ENCODE data around the gene OR14A2. TPM values are rescaled to one million over a fixed set of nuclear protein-coding genes. Genes with fewer than 3 reads are reported as not detected.

The OR14A2 gene
- polyA plus RNA-seq, 4 donors: not detected

Other genes starting within 250 kb of the OR14A2 start
- 1 to 10 TPM in 2 of 4 donors, under 1 TPM in 2; 0.70 to 1.3 (median 0.99) TPM for gene OR2C3, start 211.7 kb downstream of the OR14A2 start, polyA plus RNA-seq (ENCODE audit: insufficient read length in 4 of 4)
- 1 to 10 TPM in 2 of 4 donors, under 1 TPM in 2; 0.17 to 1.3 (median 0.95) TPM for gene GCSAML, start 199.0 kb downstream of the OR14A2 start, polyA plus RNA-seq (ENCODE audit: insufficient read length in 4 of 4)
- not detected for gene OR2G2, start 159.8 kb downstream of the OR14A2 start, polyA plus RNA-seq (ENCODE audit: insufficient read length in 4 of 4)
- not detected for gene OR2G3, start 142.6 kb downstream of the OR14A2 start, polyA plus RNA-seq (ENCODE audit: insufficient read length in 4 of 4)
- gene OR13G1, start 68.4 kb downstream of the OR14A2 start, polyA plus RNA-seq (ENCODE audit: insufficient read length in 4 of 4): not detected
- gene OR6F1, start 31.5 kb downstream of the OR14A2 start, polyA plus RNA-seq (ENCODE audit: insufficient read length in 4 of 4): not detected
- gene OR14K1, start 9.5 kb downstream of the OR14A2 start, polyA plus RNA-seq (ENCODE audit: insufficient read length in 4 of 4): not detected
- gene OR1C1, start 12.4 kb upstream of the OR14A2 start, polyA plus RNA-seq (ENCODE audit: insufficient read length in 4 of 4): under 1 TPM in 1 of 4 donors, not detected in 3; 0.08 TPM
- not detected for gene OR14A16, start 76.0 kb upstream of the OR14A2 start, polyA plus RNA-seq (ENCODE audit: insufficient read length in 4 of 4)
- gene OR11L1, start 93.8 kb upstream of the OR14A2 start, polyA plus RNA-seq (ENCODE audit: insufficient read length in 4 of 4): not detected
- 1 to 10 TPM; 1.2 to 1.7 (median 1.7) TPM for gene TRIM58, start 109.0 kb upstream of the OR14A2 start, polyA plus RNA-seq (ENCODE audit: insufficient read length in 4 of 4)
- gene OR2W3, start 147.4 kb upstream of the OR14A2 start, polyA plus RNA-seq (ENCODE audit: insufficient read length in 4 of 4): under 1 TPM; 0.14 to 0.36 (median 0.24) TPM
- gene OR2T8, start 172.1 kb upstream of the OR14A2 start, polyA plus RNA-seq (ENCODE audit: insufficient read length in 4 of 4): not detected
- gene OR2AJ1, start 176.7 kb upstream of the OR14A2 start, polyA plus RNA-seq (ENCODE audit: insufficient read length in 4 of 4): not detected
- gene OR2L8, start 200.7 kb upstream of the OR14A2 start, polyA plus RNA-seq (ENCODE audit: insufficient read length in 4 of 4): not detected
- gene OR2AK2, start 217.1 kb upstream of the OR14A2 start, polyA plus RNA-seq (ENCODE audit: insufficient read length in 4 of 4): not detected

All from left renal cortex interstitium (tissue), 4 donors.